CD4-positive, alpha-beta memory T cell (primary cell): ENCODE measurements around the gene MZT1. TPM values are rescaled to one million over a fixed set of nuclear protein-coding genes. Genes with fewer than 3 reads are reported as not detected.

ENCODE experiments used
- polyA plus RNA-seq, 2 donors: library from polyadenylated mRNA; unstranded; fragments of 300-500 nt; fragmentation: Illumina TruSeq; gene quantifications; one replicate each; pipeline ENCODE4 v1.2.3, GENCODE V29; 2021
- total RNA-seq, 2 experiments: library from RNA; stranded (reverse); gene quantifications; one replicate each; pipeline ENCODE4 v1.2.3, GENCODE V29; 2021

The MZT1 gene
- total and polyA plus RNA-seq, 4 experiments from 2014 or later: 6.2 to 9.3 (median 7.1) TPM

Other genes with a start within 250 kb of the MZT1 start
- 1 to 10 TPM; 6.1 to 7.2 TPM for gene BORA, start 294 bp upstream of the MZT1 start, total RNA-seq
- gene BORA, start 294 bp upstream of the MZT1 start, polyA plus RNA-seq: 10 to 100 TPM in 1 of 2 donors, 1 to 10 TPM in 1; 6.1 to 10.5 TPM
- 10 to 100 TPM; 36.4 to 41.0 TPM for gene DIS3, start 54.3 kb upstream of the MZT1 start, total RNA-seq
- gene DIS3, start 54.3 kb upstream of the MZT1 start, polyA plus RNA-seq: 10 to 100 TPM; 12.8 to 14.0 TPM
- 10 to 100 TPM; 27.9 to 36.0 TPM for gene PIBF1, start 54.5 kb upstream of the MZT1 start, total RNA-seq
- gene PIBF1, start 54.5 kb upstream of the MZT1 start, polyA plus RNA-seq: 10 to 100 TPM; 10.4 to 18.1 TPM